Activated CD8-positive, alpha-beta T cell treated with anti-CD3 and anti-CD28 coated beads for 36 hours (primary cell): ENCODE results near the gene KCNJ10. TPM values are rescaled to one million over a fixed set of nuclear protein-coding genes. Genes with fewer than 3 reads are reported as not detected.

Source experiments
- ATAC-seq: fragments of 200-7000 bp; cut with Tn5 transposase; one replicate; pipeline ENCODE4 v1.10.0; 2021; ENCODE audit warnings: mild to moderate bottlenecking, moderate library complexity
- CTCF ChIA-PET: fragments of 350-600 bp; sonication (Branson Sonifier 250); formaldehyde crosslinking; loops from one replicate; lab custom pipeline; 2021; ENCODE audit warnings: antibody characterized with exemption; lab: Charles Lee
- POLR2A ChIA-PET: fragments of 350-600 bp; sonication (Branson Sonifier 250); formaldehyde crosslinking; loops from one replicate; lab custom pipeline; 2021; ENCODE audit warnings: antibody characterized with exemption; lab: Charles Lee
- DNase-seq: peaks from one replicate; pipeline ENCODE4 v3.0.0-alpha.2; 2020
- H3K27ac Mint-ChIP-seq: one replicate; pipeline ENCODE4 v1.8.0; 2021; ENCODE audit warnings: mild to moderate bottlenecking, mixed read lengths
- H3K27me3 Mint-ChIP-seq: one replicate; pipeline ENCODE4 v1.8.0; 2021; ENCODE audit warnings: mixed read lengths
- H3K36me3 Mint-ChIP-seq: one replicate; pipeline ENCODE4 v1.8.0; 2021; ENCODE audit warnings: low read depth, mixed read lengths
- H3K4me1 Mint-ChIP-seq: one replicate; pipeline ENCODE4 v1.8.0; 2021; ENCODE audit warnings: low read depth, mixed read lengths
- H3K4me3 Mint-ChIP-seq: one replicate; pipeline ENCODE4 v1.8.0; 2021; ENCODE audit warnings: mild to moderate bottlenecking, moderate library complexity, mixed read lengths
- H3K9me3 Mint-ChIP-seq: one replicate; pipeline ENCODE4 v1.8.0; 2021; ENCODE audit warnings: mixed read lengths
- intact Hi-C: fragments of 100-400 bp; cut with micrococcal nuclease; formaldehyde crosslinking; loops from one replicate; pipeline ENCODE4 v1.10.0; 2022
- total RNA-seq, 2 experiments: library from RNA; stranded (reverse); gene quantifications; one replicate each; pipeline ENCODE4 v1.2.3, GENCODE V29; 2021
- TF ChIP-seq, protein P1 (sequence below): fragments of 200-600 bp; IDR thresholded peaks from one replicate; pipeline ENCODE4 v1.8.0; 2022; ENCODE audit warnings: antibody characterized with exemption, mild to moderate bottlenecking

Gene KCNJ10
- total RNA-seq, 2 experiments from 2014 or later = 0.14 to 0.29 TPM

DNA sequence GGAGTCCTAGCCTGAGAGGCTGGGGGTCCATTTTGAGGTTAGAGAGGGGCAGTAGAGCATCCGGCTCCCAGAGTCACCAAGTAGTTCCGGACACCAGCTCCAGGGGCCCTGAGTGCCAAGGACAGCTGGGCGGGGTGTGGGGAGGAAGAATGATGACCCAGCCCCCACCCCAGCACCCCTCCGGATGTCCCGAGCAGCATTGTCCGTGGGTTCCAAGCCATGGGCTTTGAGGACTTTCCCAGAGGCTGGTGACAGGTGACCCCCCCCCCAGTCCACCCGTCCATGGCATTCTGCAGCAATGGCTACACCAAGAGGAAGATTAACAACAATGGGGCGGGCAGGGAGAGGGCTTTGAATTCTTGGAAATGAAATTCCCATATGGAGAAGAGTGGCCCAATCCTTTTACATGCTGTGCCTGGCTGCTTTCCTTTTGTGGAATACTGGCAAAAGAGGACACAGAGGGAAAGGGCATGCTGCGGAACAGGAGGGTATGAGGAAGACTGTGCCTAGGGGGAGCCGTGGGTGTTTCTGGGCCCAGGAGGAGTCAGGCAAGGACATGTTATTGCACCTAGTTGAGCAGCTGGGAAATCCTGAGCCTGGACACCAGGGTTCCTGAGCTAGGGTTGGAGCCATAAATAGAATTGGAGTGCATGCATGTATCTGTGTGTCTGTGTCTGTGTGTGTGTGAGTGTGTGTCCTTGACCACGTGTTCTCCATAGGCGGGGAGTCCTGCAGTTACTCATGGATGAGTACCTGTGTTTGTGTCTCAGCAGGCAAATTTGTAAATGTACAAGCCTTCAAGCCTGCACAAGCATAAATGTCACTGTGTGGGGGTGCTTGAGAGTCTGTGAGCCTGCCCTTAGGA lies 46.6 kb upstream of the KCNJ10 start:
- ChIA-PET CTCF (interaction anchor here (1.3 kb wide), 1 partner anchor 38 kb away, joined by 3 read pairs; no protein-coding TSS in a partner anchor), POLR2A (interaction anchor here (0.7 to 1.2 kb wide), 2 partner anchors 9 to 14 kb away, joined by 3 read pairs; no protein-coding TSS in a partner anchor)
- H3K4me1 Mint-ChIP-seq = no peaks in the 10 kb centered on the region
- H3K36me3 Mint-ChIP-seq = no peaks in the 10 kb centered on the region
- H3K27me3 Mint-ChIP-seq = peaks cover 9% of the 10 kb centered on the region
- DNase-seq (no peak), ATAC-seq (no peak)
- no peak overlapping the region for H3K27ac Mint-ChIP-seq
- intact Hi-C loops = no loop called here
- H3K4me3 Mint-ChIP-seq = no peak overlapping the region
- H3K9me3 Mint-ChIP-seq = no peaks in the 10 kb centered on the region
- TF ChIP-seq, protein P1, sequence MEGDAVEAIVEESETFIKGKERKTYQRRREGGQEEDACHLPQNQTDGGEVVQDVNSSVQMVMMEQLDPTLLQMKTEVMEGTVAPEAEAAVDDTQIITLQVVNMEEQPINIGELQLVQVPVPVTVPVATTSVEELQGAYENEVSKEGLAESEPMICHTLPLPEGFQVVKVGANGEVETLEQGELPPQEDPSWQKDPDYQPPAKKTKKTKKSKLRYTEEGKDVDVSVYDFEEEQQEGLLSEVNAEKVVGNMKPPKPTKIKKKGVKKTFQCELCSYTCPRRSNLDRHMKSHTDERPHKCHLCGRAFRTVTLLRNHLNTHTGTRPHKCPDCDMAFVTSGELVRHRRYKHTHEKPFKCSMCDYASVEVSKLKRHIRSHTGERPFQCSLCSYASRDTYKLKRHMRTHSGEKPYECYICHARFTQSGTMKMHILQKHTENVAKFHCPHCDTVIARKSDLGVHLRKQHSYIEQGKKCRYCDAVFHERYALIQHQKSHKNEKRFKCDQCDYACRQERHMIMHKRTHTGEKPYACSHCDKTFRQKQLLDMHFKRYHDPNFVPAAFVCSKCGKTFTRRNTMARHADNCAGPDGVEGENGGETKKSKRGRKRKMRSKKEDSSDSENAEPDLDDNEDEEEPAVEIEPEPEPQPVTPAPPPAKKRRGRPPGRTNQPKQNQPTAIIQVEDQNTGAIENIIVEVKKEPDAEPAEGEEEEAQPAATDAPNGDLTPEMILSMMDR = no peak

DNA sequence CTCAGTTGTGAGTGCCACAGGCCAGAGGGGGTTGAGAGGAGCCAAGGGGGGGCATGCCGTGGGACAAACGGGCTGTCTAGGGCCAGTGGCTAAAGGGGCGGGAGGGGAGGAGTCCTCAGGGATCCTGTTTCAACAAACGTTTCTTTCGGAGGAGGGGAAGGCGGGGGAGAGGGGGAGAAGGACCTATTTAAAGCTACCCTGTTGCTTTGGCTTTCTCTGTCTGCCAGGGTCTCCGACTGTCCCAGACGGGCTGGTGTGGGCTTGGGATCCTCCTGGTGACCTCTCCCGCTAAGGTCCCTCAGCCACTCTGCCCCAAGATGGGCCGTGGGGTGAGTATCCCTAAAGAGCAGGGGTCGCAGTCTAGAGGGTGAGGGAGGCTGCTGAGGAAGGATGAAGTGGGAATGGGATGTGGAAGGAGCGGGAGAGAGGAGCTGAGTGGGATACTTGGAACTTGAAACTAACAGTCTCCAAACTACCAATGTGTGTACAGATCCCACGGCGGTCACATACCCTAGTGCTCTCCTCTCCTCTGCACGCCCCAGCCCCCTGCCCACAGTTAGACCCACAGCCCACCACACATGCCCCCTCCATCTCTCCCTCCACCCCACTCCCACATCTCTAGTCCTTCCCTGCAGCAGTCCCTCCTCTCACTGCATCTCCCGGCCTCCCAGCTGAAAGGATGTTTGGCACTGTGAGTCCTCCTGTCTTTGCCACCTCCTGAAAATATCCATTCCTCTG lies 45.8 kb upstream of the KCNJ10 start, which contains the start of gene ATP1A2:
ATP1A2 (plus strand) TSS at position 215 of the 738 bp plus-strand sequence; CDS start at position 318, 103 bp downstream.
- CTCF ChIA-PET = interaction anchor here (1.3 kb wide), 1 partner anchor 37 kb away, joined by 3 read pairs; no protein-coding TSS in a partner anchor
- Mint-ChIP-seq H3K27me3 (peaks cover 9% of the 10 kb centered on the region), H3K4me1 (no peaks in the 10 kb centered on the region), H3K9me3 (no peaks in the 10 kb centered on the region), H3K4me3 (no peak within 1 kb of the TSS), H3K36me3 (no peaks in the 10 kb centered on the region), H3K27ac (no peak within 1 kb of the TSS)
- DNase-seq = no peak
- POLR2A ChIA-PET = interaction anchor here (0.7 kb wide), 1 partner anchor 13 kb away, joined by 3 read pairs; no protein-coding TSS in a partner anchor
- no peak for ATAC-seq
- TF ChIP-seq, protein P1 = no peak
- intact Hi-C loops = no loop called here

DNA sequence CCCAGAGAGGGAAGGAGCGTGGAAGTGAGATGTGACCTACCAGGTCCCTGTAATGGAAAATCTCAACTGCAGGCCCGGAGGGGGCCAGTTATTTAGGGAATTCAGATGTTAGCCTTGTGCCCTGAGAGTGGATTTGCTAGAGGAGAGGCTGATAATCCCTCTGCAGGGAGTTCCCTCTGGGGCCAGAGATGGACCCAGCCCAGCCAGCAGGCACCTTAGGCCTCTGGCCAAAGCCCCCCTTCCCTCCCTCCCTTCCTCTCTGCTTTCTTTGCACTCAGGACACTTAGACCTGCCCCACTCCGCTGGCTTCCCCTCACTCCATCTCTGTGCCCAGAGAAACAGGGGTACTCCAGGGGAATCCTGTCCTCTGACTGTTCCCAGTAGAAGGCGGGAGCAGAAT lies 44.1 kb upstream of the KCNJ10 start:
- no peaks in the 10 kb centered on the region for H3K9me3 Mint-ChIP-seq
- POLR2A ChIA-PET = interaction anchor here (1.0 kb wide), 1 partner anchor 10 kb away, joined by 3 read pairs; no protein-coding TSS in a partner anchor
- H3K4me3 Mint-ChIP-seq = no peak overlapping the region
- ATAC-seq (no peak), DNase-seq (no peak)
- TF ChIP-seq, protein P1 = no peak
- intact Hi-C loops = no loop called here
- H3K36me3 Mint-ChIP-seq = no peaks in the 10 kb centered on the region
- CTCF ChIA-PET = no interaction called here
- no peak overlapping the region for H3K27ac Mint-ChIP-seq
- H3K4me1 Mint-ChIP-seq = peaks cover under 1% of the 10 kb centered on the region
- H3K27me3 Mint-ChIP-seq = peaks cover 10% of the 10 kb centered on the region

DNA sequence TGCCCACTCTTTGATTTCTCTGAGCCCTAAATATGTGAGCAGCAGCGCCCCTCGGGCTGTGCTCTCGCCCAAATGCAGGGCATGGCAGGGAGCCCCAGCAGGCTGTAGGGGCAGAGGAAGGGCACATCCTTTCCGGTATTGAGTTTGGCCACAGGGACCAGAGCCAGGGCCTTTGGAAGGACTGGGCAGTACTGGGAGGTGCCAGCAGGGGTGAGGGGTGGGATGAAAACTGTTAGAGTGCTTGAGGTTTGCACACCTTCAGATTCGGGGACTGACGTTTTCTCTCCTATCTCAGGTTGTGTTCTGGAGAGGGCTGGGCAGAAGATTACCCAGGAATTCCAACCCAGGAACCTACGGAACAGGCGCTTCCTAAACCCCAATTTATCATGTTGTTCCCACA lies 43.4 kb upstream of the KCNJ10 start:
- ATAC-seq = no peak
- Mint-ChIP-seq H3K4me3 (no peak overlapping the region), H3K27ac (no peak overlapping the region), H3K36me3 (no peaks in the 10 kb centered on the region), H3K4me1 (peaks cover 6% of the 10 kb centered on the region), H3K9me3 (no peaks in the 10 kb centered on the region), H3K27me3 (peaks cover 13% of the 10 kb centered on the region)
- TF ChIP-seq, protein P1 = no peak
- ChIA-PET POLR2A (no interaction called here), CTCF (no interaction called here)
- intact Hi-C loops = no loop called here
- DNase-seq = no peak
